NCI-H2227 (cell line): ENCODE results near the gene PARD6B.
"Not testable (repeated sequence)": the region's sequence is repeated elsewhere in the genome, so short reads cannot be mapped to it uniquely, and the experiment has no call there.

Experiments
- DNase-seq: peaks from one replicate; lab custom pipeline; 2025; ENCODE audit not compliant: unreplicated experiment; lab: John Stamatoyannopoulos, UW

Gene PARD6B

GRCh38 chr20:50769551-50770085 lies 38.2 kb downstream of the PARD6B start:
- not testable (repeated sequence) for DNase-seq

- not testable (repeated sequence) for DNase-seq
Observed at GRCh38 chr20:50771419-50772080, 40.2 kb downstream of the PARD6B start.

- no peak for DNase-seq
Observed at GRCh38 chr20:50772420-50773185, 41.2 kb downstream of the PARD6B start.

GRCh38 chr20:50774515-50774914 lies 43.1 kb downstream of the PARD6B start:
- no peak for DNase-seq

GRCh38 chr20:50776122-50776817 lies 44.9 kb downstream of the PARD6B start:
- no peak for DNase-seq

- DNase-seq, result no peak
Observed at GRCh38 chr20:50777373-50777772, 46.0 kb downstream of the PARD6B start.

GRCh38 chr20:50778994-50779393 lies 47.6 kb downstream of the PARD6B start:
- not testable (repeated sequence) for DNase-seq

- no peak for DNase-seq
Observed at GRCh38 chr20:50783390-50783789, 52.0 kb downstream of the PARD6B start.

- no peak for DNase-seq
Observed at GRCh38 chr20:50783903-50784302, 52.5 kb downstream of the PARD6B start.

- DNase-seq, result no peak
Observed at GRCh38 chr20:50784464-50784863, 53.1 kb downstream of the PARD6B start.

GRCh38 chr20:50786703-50787102 lies 55.3 kb downstream of the PARD6B start:
- DNase-seq, result no peak

- no peak for DNase-seq
Observed at GRCh38 chr20:50787181-50787580, 55.8 kb downstream of the PARD6B start.

GRCh38 chr20:50788045-50788991 lies 56.9 kb downstream of the PARD6B start:
- peak; percentile 70 for DNase-seq

- no peak for DNase-seq
Observed at GRCh38 chr20:50789968-50790650, 58.7 kb downstream of the PARD6B start.

GRCh38 chr20:50790651-50791277 lies 59.4 kb downstream of the PARD6B start:
- peak; percentile 93 for DNase-seq

GRCh38 chr20:50792708-50793574 lies 61.6 kb downstream of the PARD6B start:
- no peak for DNase-seq

- peak; percentile 56 for DNase-seq
Observed at GRCh38 chr20:50793575-50794016, 62.2 kb downstream of the PARD6B start.

- peak; percentile 63 for DNase-seq
Observed at GRCh38 chr20:50794181-50794845, 62.9 kb downstream of the PARD6B start.
